Mesenteric fat pad (tissue), 1 donor: Measurements from ENCODE around the gene SMPD3. TPM values are rescaled to one million over a fixed set of nuclear protein-coding genes. Genes with fewer than 3 reads are reported as not detected.

ENCODE experiments used
- DNase-seq: peaks from one replicate; pipeline ENCODE4 v3.0.0-alpha.2; 2020; ENCODE audit warnings: low spot score
- total RNA-seq: library from RNA; stranded (reverse); fragmentation: NEBNext Ultra II Directional; extraction: Animal tissue kit (Norgen Biotek cat#: 25700); gene quantifications from one replicate; pipeline ENCODE4 v1.2.1, GENCODE V29; 2021
- donor health status: DM: yes; HTN: yes; CAD: no.

SMPD3 gene
- total RNA-seq, 1 donor from 2014 or later: 0.58 TPM

- DNase-seq: no peak
Observed at GRCh38 chr16:68371706-68372380, 76.5 kb downstream of the SMPD3 start.

- no peak for DNase-seq
Observed at GRCh38 chr16:68371276-68371651, 77.0 kb downstream of the SMPD3 start.

- DNase-seq: no peak
Observed at GRCh38 chr16:68370581-68371275, 77.6 kb downstream of the SMPD3 start.

- DNase-seq: no peak
Observed at GRCh38 chr16:68369697-68370580, 78.4 kb downstream of the SMPD3 start.

GRCh38 chr16:68369168-68369567 lies 79.1 kb downstream of the SMPD3 start:
- DNase-seq: no peak

- no peak for DNase-seq
Observed at GRCh38 chr16:68368301-68368888, 79.9 kb downstream of the SMPD3 start.

GRCh38 chr16:68367891-68368290 lies 80.4 kb downstream of the SMPD3 start:
- DNase-seq: no peak

- DNase-seq: no peak
Observed at GRCh38 chr16:68367440-68367839, 80.9 kb downstream of the SMPD3 start.

- no peak for DNase-seq
Observed at GRCh38 chr16:68367030-68367429, 81.3 kb downstream of the SMPD3 start.

- DNase-seq: no peak
Observed at GRCh38 chr16:68366062-68366461, 82.2 kb downstream of the SMPD3 start.

- no peak for DNase-seq
Observed at GRCh38 chr16:68365167-68365817, 83.0 kb downstream of the SMPD3 start.

GRCh38 chr16:68364561-68364998 lies 83.7 kb downstream of the SMPD3 start:
- no peak for DNase-seq

GRCh38 chr16:68363658-68364521 lies 84.4 kb downstream of the SMPD3 start:
- DNase-seq: no peak

- no peak for DNase-seq
Observed at GRCh38 chr16:68362947-68363657, 85.2 kb downstream of the SMPD3 start.

- no peak for DNase-seq
Observed at GRCh38 chr16:68362262-68362913, 85.9 kb downstream of the SMPD3 start.

GRCh38 chr16:68361485-68361884 lies 86.8 kb downstream of the SMPD3 start:
- DNase-seq: no peak

GRCh38 chr16:68360956-68361355 lies 87.4 kb downstream of the SMPD3 start:
- DNase-seq: no peak

- no peak for DNase-seq
Observed at GRCh38 chr16:68360547-68360946, 87.8 kb downstream of the SMPD3 start.
